ENCODE results near the gene SLC38A4.
"Not testable (repeated sequence)": the region's sequence is repeated elsewhere in the genome, so short reads cannot be mapped to it uniquely, and the experiment has no call there.

SLC38A4 gene, protein sequence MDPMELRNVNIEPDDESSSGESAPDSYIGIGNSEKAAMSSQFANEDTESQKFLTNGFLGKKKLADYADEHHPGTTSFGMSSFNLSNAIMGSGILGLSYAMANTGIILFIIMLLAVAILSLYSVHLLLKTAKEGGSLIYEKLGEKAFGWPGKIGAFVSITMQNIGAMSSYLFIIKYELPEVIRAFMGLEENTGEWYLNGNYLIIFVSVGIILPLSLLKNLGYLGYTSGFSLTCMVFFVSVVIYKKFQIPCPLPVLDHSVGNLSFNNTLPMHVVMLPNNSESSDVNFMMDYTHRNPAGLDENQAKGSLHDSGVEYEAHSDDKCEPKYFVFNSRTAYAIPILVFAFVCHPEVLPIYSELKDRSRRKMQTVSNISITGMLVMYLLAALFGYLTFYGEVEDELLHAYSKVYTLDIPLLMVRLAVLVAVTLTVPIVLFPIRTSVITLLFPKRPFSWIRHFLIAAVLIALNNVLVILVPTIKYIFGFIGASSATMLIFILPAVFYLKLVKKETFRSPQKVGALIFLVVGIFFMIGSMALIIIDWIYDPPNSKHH

DNA sequence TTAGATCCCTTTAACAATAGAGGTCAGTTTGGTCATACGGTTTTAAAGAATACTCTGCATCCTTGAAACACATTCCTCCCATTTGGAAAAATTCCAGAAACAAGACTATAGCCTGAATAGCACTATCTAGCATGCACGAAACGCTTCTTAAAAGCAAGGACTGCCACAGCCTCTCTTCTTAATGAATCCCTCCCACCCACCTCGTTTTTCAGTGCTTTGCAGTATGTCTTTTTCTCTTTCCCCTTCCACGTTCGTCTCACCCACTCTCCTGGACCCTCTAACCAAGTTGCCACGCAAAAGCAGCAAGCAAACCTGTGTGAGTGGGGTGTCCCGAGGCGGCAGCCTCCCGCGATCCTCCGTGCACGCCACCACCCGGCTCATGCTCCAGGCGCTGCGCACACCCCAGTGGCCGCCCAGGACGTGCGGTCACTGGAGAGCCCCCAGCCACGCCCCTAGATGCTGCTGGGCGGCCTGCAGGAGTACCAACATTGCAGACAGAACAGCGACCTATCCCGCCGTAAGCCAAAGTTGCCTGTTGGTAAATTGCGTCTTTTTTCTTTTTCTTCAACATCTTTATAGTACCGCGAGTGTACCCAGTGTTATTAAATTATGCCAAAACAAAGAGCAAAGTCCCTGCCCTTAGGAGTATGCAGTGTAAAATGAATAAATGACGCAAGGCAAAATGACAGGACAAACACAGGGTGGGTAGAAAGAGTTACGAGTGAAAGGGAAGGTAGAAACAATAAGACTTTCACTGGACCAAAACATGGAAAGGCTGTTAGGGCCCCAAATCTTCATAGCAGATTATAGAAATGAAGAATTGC is at the start of gene SLC38A4:
TSS of gene SLC38A4 (minus strand) at position 407 of the 824 bp plus-strand sequence. CDS start 32,926 bp downstream, outside the sequence.
- H3K4me1 Mint-ChIP-seq = peaks cover under 1% of the 10 kb centered on the region
- DNase-seq (ENCODE audit: low spot score in 2 of 2) (no peak), ATAC-seq (replicated peaks; ENCODE audit: extremely low read depth, poor library complexity, severe bottlenecking) (no peak)
- H3K27ac Mint-ChIP-seq (ENCODE audit: low read depth) = no peak within 1 kb of the TSS
- peaks cover 78% of the 10 kb centered on the region for H3K27me3 Mint-ChIP-seq
- H3K36me3 Mint-ChIP-seq (ENCODE audit: insufficient read depth) = no peaks in the 10 kb centered on the region
- no peak within 1 kb of the TSS for H3K4me3 Mint-ChIP-seq
- no peaks in the 10 kb centered on the region for H3K9me3 Mint-ChIP-seq

DNA sequence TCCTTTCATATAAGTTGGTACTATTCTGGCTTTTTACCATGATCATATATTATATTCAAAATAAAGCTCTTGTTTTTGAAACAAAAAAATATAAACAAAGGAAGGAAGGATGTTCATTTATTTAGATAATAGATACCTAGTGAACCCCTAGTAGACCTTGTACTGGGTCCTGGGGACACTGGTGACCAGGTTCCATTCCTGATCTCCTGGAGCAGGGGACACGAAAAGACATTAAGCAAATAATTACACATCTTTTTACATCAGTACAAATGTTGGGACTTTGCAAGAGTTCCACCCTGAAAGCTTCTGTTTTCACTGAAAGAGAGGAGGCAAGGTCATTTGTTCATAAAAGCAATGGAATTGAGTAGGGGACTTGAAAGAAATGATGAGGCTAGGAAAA is 49.3 kb upstream of the SLC38A4 start:
- no peak overlapping the region for H3K4me3 Mint-ChIP-seq
- H3K27me3 Mint-ChIP-seq = peaks cover 58% of the 10 kb centered on the region
- H3K9me3 Mint-ChIP-seq = peaks cover 8% of the 10 kb centered on the region
- no peaks in the 10 kb centered on the region for H3K36me3 Mint-ChIP-seq (ENCODE audit: insufficient read depth)
- H3K4me1 Mint-ChIP-seq = no peaks in the 10 kb centered on the region
- DNase-seq (ENCODE audit: low spot score in 2 of 2) (no peak), ATAC-seq (replicated peaks; ENCODE audit: extremely low read depth, poor library complexity, severe bottlenecking) (no peak)
- H3K27ac Mint-ChIP-seq (ENCODE audit: low read depth) = no peak overlapping the region

DNA sequence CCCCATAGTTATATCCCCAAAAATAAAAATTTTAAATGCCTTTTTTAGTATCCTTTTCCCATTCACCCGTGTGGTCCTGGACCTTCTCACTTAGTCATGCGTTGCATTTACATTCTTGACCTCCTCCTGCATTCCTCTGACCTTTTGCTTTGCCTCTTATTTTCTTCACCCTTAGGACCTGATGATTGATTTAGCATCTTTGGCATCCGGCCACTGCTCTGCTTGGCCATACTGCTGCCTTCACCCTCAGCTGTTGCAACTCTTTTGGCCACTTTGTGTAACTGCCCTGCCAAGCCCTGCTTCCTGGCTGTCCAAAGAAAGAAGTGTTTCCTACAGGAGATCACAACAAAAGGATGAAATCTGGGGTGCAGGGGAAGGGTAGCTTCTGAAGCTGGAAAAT is 48.8 kb upstream of the SLC38A4 start:
- no peak for DNase-seq (ENCODE audit: low spot score in 2 of 2)
- Mint-ChIP-seq H3K9me3 (peaks cover 8% of the 10 kb centered on the region), H3K4me3 (no peak overlapping the region), H3K27me3 (peaks cover 58% of the 10 kb centered on the region), H3K27ac (ENCODE audit: low read depth) (no peak overlapping the region), H3K4me1 (no peaks in the 10 kb centered on the region), H3K36me3 (ENCODE audit: insufficient read depth) (no peaks in the 10 kb centered on the region)
- no peak for ATAC-seq (replicated peaks; ENCODE audit: extremely low read depth, poor library complexity, severe bottlenecking)

DNA sequence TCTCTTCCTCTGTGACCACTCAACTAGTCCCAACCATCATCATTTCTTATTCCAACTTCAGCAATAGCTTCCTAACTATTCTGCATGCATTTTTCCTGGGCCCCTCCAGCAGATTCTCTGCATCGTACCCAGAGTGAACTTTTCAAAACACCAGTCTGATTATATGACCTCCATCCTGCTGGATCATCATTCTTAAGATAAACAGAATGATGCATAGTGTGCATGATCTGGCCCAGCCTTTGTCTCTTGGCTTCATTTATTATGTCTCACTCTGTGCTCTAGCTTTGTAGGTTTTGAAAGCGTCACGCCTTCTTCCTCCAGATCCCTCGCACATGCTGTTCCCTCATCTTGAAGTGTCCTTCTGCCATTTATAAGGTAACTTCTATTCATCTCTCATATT is 46.3 kb upstream of the SLC38A4 start:
- DNase-seq (ENCODE audit: low spot score in 2 of 2) = no peak
- Mint-ChIP-seq H3K9me3 (no peaks in the 10 kb centered on the region), H3K27ac (ENCODE audit: low read depth) (no peak overlapping the region), H3K36me3 (ENCODE audit: insufficient read depth) (no peaks in the 10 kb centered on the region), H3K4me3 (no peak overlapping the region), H3K27me3 (peaks cover 51% of the 10 kb centered on the region), H3K4me1 (no peaks in the 10 kb centered on the region)
- ATAC-seq (replicated peaks; ENCODE audit: extremely low read depth, poor library complexity, severe bottlenecking) = no peak

DNA sequence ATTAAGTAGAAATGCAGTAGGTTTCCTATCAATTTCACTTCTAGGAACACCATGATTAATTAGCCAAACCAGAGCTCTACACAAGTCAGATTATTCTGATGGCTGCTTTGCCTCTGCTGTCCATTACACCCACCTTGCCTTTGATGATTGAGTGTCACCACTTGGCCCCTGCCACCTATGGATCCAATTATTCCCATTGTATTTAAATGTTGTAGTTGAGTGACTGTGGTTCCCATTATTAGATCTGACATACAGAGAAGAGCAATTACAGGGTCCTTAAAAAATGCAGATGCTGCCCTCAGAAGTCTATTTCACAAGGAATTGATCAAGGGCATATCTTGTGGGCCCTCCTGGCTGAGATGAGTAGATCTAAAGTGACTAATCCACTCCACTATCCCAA is 39.5 kb upstream of the SLC38A4 start:
- H3K4me3 Mint-ChIP-seq = no peak overlapping the region
- H3K4me1 Mint-ChIP-seq = no peaks in the 10 kb centered on the region
- peaks cover 35% of the 10 kb centered on the region for H3K27me3 Mint-ChIP-seq

DNA sequence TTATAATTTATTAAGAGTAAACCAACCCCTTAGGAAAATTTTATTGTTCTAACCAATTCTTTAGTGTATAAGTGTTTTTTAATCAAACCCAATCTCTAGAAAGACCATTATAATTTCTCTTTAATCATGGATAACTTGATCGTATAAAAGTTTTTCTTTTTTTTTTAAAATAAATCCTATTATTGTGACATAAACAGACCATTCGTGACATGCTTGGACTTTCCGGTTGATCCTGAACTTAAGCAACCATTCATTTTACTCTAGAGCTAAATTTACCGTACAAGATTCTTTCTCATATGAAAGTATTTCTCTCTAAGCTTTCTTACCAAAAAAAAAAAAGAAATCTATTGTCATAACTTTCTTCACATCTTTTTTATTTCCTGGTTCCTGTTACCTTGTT is 32.6 kb upstream of the SLC38A4 start:
- no peak for ATAC-seq (replicated peaks; ENCODE audit: extremely low read depth, poor library complexity, severe bottlenecking)
- DNase-seq (ENCODE audit: low spot score in 2 of 2) = no peak
- no peaks in the 10 kb centered on the region for H3K4me1 Mint-ChIP-seq
- peaks cover 5% of the 10 kb centered on the region for H3K9me3 Mint-ChIP-seq
- H3K27me3 Mint-ChIP-seq = peaks cover 17% of the 10 kb centered on the region
- H3K4me3 Mint-ChIP-seq = no peak overlapping the region
- no peak overlapping the region for H3K27ac Mint-ChIP-seq (ENCODE audit: low read depth)
- H3K36me3 Mint-ChIP-seq (ENCODE audit: insufficient read depth) = no peaks in the 10 kb centered on the region

More for the DNA sequence above, 39.5 kb upstream of the SLC38A4 start:
- no peaks in the 10 kb centered on the region for H3K36me3 Mint-ChIP-seq (ENCODE audit: insufficient read depth)
- ATAC-seq (replicated peaks; ENCODE audit: extremely low read depth, poor library complexity, severe bottlenecking) = no peak
- H3K27ac Mint-ChIP-seq (ENCODE audit: low read depth) = no peak overlapping the region
- peaks cover 14% of the 10 kb centered on the region for H3K9me3 Mint-ChIP-seq
- no peak for DNase-seq (ENCODE audit: low spot score in 2 of 2)

DNA sequence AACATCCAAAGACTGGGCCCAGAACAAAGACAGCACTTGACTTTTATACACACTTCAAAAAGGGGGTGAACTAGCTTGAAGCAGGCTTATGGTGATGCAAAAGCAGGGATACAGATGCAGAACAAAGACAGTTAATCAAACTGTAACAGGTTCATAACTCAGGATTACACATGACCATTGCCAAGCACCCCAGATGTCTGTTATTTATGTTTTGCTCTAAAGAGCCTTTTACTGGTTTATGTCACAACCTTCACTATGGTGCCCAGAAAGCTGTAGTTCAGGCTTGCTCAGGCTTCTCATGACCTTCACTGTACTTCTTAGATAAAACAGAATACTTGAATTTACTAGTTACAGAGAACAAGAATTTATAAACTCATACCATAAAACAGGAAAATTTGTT is 31.7 kb upstream of the SLC38A4 start:
- H3K9me3 Mint-ChIP-seq = peaks cover 5% of the 10 kb centered on the region
- ATAC-seq (replicated peaks; ENCODE audit: extremely low read depth, poor library complexity, severe bottlenecking) (no peak), DNase-seq (ENCODE audit: low spot score in 2 of 2) (no peak)
- no peak overlapping the region for H3K27ac Mint-ChIP-seq (ENCODE audit: low read depth)
- H3K36me3 Mint-ChIP-seq (ENCODE audit: insufficient read depth) = no peaks in the 10 kb centered on the region
- H3K4me3 Mint-ChIP-seq = no peak overlapping the region
- H3K4me1 Mint-ChIP-seq = no peaks in the 10 kb centered on the region
- H3K27me3 Mint-ChIP-seq = peaks cover 17% of the 10 kb centered on the region

DNA sequence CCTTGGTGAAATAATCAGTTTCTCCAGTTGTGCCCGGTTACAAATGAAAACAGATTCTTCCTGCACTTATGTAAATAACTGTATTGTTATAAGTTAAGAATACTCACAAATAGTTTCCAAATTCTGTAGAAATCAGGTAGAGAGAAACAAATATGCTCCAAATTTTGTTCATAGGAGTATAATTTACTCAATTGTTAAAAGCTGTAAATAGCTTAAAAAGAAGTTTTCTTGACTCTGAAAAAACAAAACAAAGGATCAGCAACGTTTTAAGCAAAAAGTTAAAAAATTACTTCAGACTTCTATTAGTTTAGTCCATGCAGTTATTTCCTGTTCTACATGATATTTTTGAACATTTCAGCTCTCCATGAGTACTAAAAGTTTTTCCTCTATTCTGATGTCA is 30.0 kb upstream of the SLC38A4 start:
- Mint-ChIP-seq H3K36me3 (ENCODE audit: insufficient read depth) (no peaks in the 10 kb centered on the region), H3K9me3 (no peaks in the 10 kb centered on the region)

DNA sequence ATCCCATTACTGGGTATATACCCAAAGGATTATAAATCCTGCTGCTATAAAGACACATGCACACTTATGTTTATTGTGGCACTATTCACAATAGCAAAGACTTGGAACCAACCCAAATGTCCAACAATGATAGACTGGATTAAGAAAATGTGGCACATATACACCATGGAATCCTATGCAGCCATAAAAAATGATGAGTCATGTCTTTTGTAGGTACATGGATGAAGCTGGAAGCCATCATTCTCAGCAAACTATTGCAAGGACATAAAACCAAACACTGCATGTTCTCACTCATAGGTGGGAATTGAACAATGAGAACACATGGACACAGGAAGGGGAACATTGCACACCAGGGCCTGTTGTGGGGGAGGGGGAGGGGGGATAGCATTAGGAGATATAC is 28.4 kb upstream of the SLC38A4 start:
- H3K27me3 Mint-ChIP-seq = peaks cover 28% of the 10 kb centered on the region
- H3K9me3 Mint-ChIP-seq; H3K4me3 Mint-ChIP-seq; H3K27ac Mint-ChIP-seq (ENCODE audit: low read depth); DNase-seq (ENCODE audit: low spot score in 2 of 2); H3K36me3 Mint-ChIP-seq (ENCODE audit: insufficient read depth); ATAC-seq (replicated peaks; ENCODE audit: extremely low read depth, poor library complexity, severe bottlenecking); H3K4me1 Mint-ChIP-seq: not testable (repeated sequence)

More for the DNA sequence above, 30.0 kb upstream of the SLC38A4 start:
- Mint-ChIP-seq H3K27me3 (peaks cover 14% of the 10 kb centered on the region), H3K27ac (ENCODE audit: low read depth) (no peak overlapping the region), H3K4me3 (no peak overlapping the region), H3K4me1 (no peaks in the 10 kb centered on the region)
- no peak for DNase-seq (ENCODE audit: low spot score in 2 of 2)
- ATAC-seq (replicated peaks; ENCODE audit: extremely low read depth, poor library complexity, severe bottlenecking) = no peak

DNA sequence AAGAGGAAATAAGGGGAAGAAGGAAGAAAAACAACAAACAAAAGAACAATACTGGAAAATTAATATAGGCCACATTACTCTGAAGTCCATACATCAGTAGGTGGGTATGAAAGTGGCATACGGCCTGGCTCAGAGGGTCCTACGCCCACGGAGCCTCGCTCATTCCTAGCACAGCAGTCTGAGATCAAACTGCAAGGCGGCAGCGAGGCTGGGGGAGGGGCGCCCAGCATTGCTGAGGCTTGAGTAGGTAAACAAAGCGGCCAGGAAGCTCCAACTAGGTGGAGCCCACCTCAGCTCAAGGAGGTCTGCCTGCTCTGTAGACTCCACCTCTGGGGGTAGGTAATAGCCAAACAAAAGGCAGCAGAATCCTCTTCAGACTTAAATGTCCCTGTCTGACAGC is 23.0 kb upstream of the SLC38A4 start:
- DNase-seq (ENCODE audit: low spot score in 2 of 2); H3K4me1 Mint-ChIP-seq; ATAC-seq (replicated peaks; ENCODE audit: extremely low read depth, poor library complexity, severe bottlenecking); H3K27ac Mint-ChIP-seq (ENCODE audit: low read depth); H3K9me3 Mint-ChIP-seq; H3K36me3 Mint-ChIP-seq (ENCODE audit: insufficient read depth); H3K4me3 Mint-ChIP-seq: not testable (repeated sequence)
- H3K27me3 Mint-ChIP-seq = peaks cover 71% of the 10 kb centered on the region

DNA sequence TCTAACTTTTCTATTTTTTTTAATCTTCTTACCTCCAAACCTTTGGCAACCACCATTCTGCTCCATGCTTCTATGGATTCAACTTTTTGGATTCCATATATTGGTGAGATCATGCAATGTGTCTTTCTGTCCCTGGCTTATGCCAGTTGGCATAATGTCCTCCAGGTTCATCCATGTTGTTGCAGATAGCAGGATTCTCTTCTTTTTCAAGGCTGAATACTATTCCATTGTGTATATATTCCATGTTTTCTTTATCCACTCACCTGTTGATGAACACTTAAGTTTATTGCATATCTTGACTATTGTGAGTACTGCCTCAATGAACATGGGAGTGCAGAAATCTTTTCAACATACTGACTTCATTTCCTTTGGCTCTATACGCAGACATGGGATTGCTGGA is 21.2 kb upstream of the SLC38A4 start:
- no peak for DNase-seq (ENCODE audit: low spot score in 2 of 2)
- ATAC-seq (replicated peaks; ENCODE audit: extremely low read depth, poor library complexity, severe bottlenecking) = no peak
- no peaks in the 10 kb centered on the region for H3K4me1 Mint-ChIP-seq
- H3K4me3 Mint-ChIP-seq = no peak overlapping the region
- no peak overlapping the region for H3K27ac Mint-ChIP-seq (ENCODE audit: low read depth)
- no peaks in the 10 kb centered on the region for H3K36me3 Mint-ChIP-seq (ENCODE audit: insufficient read depth)
- H3K27me3 Mint-ChIP-seq = peaks cover 82% of the 10 kb centered on the region
- H3K9me3 Mint-ChIP-seq = no peaks in the 10 kb centered on the region

DNA sequence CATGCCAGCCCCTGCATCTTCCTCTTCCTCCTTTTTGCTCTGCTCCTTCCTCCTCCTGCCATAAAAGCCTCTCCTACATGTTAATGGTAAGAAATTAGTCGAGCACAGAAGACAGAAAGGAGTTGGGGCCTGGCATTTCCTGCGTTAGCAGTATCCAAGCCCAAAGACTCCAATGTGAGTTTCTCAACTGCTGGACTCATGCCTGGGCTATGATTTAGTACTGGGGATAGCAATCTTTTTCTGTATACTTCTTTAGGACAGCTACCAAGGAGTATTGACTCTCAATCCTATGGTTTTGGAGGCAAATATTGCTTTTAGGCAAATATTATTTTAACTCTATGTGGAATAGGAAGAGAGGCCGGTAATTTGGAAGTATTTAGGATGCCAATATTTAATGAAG is 18.0 kb upstream of the SLC38A4 start:
- Mint-ChIP-seq H3K36me3 (ENCODE audit: insufficient read depth) (no peaks in the 10 kb centered on the region), H3K27me3 (peaks cover 83% of the 10 kb centered on the region), H3K4me1 (no peaks in the 10 kb centered on the region), H3K4me3 (no peak overlapping the region), H3K27ac (ENCODE audit: low read depth) (no peak overlapping the region), H3K9me3 (no peaks in the 10 kb centered on the region)
- no peak for ATAC-seq (replicated peaks; ENCODE audit: extremely low read depth, poor library complexity, severe bottlenecking)
- DNase-seq (ENCODE audit: low spot score in 2 of 2) = no peak

Measured in central memory CD8-positive, alpha-beta T cell (primary cell).